ENCODE data around the gene BHMT.

The BHMT gene, protein sequence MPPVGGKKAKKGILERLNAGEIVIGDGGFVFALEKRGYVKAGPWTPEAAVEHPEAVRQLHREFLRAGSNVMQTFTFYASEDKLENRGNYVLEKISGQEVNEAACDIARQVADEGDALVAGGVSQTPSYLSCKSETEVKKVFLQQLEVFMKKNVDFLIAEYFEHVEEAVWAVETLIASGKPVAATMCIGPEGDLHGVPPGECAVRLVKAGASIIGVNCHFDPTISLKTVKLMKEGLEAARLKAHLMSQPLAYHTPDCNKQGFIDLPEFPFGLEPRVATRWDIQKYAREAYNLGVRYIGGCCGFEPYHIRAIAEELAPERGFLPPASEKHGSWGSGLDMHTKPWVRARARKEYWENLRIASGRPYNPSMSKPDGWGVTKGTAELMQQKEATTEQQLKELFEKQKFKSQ

DNA sequence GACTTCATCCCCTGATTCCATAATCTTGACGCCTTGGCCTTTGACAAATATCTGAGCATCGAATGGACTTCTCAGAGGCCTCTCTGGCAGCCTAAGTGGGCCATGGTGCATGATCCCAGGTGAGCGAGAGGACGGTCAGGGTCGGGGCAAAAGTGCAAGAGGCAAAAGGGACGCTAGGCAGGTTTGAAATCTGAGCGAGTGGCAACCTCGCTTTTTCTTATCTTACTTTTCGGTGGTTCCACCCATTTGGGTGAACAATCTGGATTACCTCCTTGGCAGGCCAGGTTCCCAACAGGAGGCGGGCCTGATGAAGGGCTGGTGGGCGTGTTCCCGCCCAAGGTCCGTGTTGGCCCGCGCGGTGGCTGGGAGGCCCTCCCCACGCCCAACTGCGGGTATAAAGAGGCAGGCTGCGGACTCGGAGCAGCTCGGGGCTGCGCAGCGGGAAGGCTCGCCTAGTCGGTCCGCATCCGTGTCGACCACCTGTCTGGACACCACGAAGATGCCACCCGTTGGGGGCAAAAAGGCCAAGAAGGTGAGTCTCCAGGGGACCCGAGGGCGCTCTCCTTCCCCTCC is at the start of gene BHMT:
BHMT (plus strand) TSS at position 423 of the 573 bp plus-strand sequence; CDS start at position 500, 77 bp downstream.
- no peak for DNase-seq (ENCODE audit: low spot score)

DNA sequence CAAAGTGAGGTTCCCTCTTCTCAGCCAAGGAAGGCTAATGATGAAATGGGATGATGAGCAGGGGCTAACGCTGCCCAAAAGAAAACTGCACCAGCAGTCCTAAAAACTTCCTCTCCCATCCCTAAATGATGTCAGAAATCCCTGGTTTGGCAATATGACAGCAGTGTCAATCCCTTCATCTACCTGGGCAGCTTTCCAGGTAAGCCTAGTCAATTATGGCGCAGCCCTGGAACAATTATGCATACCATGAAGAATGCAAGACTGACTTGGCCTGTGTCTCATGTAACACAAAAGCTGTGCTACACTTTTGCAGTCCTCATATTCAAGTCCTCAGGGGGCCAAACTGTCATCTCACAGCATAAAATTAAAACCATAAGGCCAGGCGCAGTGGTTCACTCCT is 49.2 kb upstream of the BHMT start:
- no peak for DNase-seq (ENCODE audit: low spot score)

DNA sequence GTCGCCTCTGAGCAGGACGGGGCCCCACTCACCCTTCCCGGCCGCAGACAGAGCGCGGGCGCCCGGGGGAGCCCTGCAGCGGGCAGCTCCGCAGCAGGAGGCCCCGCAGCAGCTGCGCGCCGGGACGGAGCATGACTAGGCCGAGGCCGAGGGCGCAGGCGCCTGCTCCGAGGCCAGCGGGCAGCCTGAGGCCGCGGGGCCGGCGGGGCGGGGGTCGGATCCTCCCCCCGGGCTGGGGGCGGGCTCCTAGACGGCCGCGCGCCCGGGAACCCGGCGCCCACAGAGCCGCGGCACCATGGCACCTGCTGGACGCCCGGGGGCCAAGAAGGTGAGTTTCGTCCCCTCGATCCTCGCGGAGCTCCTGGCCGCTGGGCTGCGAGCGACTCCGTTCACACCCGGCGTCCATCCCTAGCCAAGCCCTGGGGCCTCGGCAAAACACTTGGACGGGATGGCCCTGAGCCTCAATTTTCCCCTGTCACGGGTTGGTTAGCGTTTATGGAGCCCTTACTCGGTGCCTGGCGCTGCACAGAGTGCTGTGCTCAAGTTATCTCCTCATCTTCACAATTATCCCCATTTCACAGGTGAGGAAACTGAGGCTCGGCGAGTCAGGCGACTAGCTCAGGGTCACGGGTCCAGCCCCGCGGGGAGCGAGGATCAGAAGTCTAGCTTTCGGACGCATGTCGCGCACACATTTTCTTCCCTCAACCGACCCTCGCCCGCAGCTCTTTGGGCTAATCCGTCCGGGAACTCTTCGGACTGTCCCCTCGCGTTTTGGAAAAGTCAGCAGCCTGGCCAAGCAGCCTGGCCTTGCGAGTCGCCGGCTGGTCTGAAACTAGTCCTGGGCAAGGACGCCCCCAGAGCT is 41.9 kb upstream of the BHMT start, which contains the start of the genes BHMT2 and DMGDH:
BHMT2 (plus strand) TSS at position 280 of the 862 bp plus-strand sequence; CDS start at position 296, 16 bp downstream.
DMGDH (minus strand) TSS at position 187 of the 862 bp plus-strand sequence; CDS start at position 133, 54 bp downstream.
- no peak for DNase-seq (ENCODE audit: low spot score)

DNA sequence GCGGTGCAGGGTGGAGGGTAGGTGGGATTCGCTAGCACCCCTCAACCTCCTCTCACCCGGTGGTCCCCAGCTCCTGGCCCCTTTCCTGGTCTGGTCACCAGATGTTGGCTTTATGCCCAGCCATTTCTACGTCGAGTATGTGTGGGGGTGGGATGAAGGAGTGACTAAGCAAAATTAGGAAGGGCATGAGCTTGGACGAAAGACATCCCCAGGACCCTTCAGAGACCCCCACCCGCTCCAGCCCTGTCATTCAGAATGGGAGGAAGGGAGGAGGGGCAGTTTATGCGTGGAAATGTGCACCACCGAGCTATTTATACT is 41.3 kb upstream of the BHMT start:
- DNase-seq (ENCODE audit: low spot score) = no peak

DNA sequence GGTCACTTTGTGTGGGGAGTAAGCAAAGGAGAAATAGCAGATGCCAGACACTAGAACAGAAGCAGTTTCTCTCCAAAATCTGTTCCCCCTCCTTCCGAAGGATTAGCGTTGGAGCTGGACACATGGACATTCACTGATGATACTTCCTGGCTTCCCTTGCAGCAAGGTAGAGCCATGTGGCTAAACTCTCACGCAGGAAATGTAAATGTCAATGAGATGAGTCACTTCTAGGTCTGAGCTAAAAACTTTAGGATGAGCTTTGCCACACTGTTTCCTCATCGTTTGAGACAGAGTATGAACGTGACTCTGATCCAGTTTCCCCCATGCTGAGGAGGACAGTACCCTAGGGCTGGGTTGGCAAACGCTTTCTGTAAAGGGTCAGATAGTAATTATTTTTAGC is 37.0 kb upstream of the BHMT start:
- no peak for DNase-seq (ENCODE audit: low spot score)

DNA sequence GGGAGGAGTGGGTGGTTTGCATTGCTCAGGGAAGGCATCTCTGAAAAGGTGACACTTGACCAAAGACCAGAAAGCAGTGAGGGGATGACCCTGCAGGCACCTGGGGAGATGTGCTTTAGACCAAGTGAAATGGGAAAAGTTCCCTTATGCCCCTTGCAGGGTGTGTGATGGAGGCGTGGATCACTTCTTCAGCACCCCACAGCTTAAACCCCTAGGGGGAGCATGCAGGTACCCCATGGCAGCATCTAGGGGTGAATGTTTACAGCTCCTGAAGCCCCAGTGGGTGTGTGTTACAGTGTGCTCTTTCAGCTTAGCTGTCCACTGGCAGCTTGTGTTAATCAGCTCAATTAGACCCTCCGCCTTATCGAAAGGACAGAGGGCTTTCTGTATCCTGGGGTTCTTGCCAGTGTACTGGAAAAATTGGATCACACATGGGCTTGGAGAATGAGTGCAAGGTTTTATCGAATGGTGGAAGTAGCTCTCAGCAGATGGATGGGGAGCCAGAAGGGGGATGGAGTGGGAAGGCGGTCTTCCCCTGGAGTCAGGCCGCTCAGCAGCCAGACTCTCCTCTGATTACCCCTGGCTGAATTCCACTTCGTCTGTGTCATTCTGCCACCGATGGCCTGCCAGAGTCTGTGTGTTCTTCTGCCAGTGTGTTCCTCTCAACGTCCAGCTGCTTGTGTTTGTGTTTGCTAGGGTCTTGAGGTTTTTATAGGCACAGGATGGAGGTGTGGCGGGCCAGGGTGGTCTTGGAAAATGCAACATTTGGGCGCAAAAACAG is 35.8 kb upstream of the BHMT start:
- no peak for DNase-seq (ENCODE audit: low spot score)

DNA sequence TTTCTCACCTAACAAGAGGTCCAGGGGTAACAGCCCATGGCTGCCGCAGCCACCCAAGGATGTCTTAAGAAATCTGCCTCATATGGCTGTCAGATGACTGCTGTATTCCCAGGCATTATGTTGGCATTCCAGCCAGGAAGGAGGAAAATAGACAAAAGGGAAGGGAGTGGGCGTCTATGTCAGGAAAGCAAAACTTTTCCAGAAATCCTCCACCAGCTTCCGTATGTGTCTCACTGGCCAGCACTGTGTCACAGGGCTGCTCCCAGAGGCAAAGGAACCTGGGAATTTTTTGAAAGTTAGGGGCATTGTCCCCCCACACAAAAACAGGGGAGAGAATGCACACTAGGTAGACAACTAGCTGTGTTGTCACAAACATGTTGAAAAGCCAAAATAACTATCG is 34.8 kb upstream of the BHMT start:
- DNase-seq (ENCODE audit: low spot score) = no peak

DNA sequence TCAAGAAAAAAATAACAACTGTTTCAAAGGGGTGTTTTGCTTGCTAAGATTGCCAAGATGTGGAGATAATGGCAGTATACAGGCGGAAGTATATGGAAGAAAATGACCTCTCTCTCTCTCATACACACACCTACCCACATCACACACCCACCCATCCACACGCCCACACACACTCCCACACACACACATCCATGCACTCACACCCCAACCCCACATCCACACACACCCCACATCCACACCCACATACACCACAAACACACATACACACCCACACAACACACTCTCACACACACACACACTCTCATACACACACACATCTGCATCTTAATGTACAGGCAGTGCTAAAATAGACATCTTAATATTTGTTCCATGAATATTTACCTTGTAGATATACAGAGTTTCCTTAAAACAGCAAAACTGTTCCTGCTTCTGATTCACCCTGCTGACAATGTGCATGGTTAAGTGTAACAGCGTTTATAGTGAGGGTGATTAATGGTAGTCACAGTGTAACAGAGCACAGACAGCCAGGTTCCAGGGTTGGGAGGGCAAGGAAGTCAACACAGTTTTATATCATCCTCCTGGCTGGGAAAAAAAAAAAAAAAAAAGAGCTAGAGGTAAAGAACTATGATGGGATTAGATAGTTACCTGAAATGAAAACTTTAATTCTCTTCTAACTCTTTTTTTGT is 33.8 kb upstream of the BHMT start:
- no peak for DNase-seq (ENCODE audit: low spot score)

DNA sequence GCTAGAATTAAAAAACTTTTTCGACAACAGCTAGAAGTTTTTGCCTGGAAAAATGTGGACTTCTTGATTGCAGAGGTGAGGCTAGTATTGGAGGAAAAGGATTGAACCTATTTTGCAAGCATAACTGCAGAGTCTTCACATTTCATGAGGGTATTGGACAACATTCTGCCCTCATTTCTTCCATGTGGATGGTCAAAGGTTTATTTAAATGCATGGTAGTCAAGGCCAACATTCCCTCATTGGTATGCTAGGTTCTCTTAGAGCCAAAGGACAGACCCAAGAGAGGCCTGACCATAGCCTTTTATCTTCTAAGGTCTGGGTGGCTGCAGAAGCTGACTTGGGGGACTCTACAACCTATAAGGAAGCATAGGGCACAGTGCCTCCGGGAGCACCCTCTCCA is 30.8 kb upstream of the BHMT start:
- no peak for DNase-seq (ENCODE audit: low spot score)

DNA sequence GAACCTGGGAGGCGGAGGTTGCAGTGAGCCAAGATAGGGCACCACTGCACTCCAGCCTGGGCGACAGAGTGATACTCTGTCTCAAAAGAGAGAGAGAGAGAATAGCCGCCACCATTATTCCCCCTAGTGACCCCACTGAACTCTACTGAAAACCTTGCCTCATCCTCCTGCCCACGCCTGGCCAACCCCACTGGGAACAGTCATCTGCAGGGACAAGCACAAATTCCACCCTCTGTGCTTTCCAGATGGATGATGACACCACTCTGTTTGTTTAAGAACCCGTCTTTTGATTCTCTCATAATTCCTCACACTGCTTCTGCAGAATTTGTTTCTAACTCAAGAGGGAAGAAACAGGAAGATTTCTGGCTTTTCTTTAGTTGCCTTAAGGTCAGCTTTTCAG is 29.8 kb upstream of the BHMT start:
- no peak for DNase-seq (ENCODE audit: low spot score)

DNA sequence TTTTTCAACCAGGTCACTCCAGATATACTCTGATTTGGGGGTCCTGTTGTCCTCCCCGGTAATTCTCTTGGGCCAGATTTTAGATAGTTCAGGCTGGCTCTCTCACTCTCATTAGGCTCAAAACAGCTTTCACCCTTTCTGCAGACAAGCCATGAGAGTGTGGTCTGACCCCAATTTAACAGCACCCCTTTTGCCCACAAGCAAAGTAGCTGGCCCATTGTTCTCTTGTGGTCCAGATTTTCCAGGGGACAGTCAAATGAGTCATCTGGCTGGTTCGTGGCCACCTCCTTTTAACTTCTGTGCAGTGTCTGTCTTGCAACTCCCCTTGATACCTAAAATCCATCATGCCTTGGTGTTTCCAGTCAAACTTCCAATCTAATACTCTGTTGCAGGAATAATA is 25.5 kb upstream of the BHMT start:
- DNase-seq (ENCODE audit: low spot score) = no peak

DNA sequence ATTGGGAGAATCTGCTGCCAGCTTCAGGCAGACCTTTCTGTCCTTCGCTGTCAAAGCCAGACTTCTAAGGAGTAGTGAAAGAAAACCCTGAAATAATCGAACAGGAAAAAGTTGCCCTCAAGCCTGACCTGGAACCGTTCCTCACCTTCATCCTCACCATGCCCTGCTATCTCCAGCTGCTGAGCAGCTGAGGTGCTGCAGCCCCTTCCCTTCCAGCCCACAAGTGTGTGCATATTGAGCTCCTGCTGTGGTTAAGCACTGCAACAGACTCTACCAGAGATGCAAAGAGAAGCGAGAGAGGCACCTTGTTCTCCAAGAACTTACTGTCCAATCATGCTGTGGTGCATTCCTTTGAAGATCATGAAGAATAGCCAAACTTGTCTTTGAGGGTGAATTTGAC is 23.1 kb upstream of the BHMT start:
- no peak for DNase-seq (ENCODE audit: low spot score)

DNA sequence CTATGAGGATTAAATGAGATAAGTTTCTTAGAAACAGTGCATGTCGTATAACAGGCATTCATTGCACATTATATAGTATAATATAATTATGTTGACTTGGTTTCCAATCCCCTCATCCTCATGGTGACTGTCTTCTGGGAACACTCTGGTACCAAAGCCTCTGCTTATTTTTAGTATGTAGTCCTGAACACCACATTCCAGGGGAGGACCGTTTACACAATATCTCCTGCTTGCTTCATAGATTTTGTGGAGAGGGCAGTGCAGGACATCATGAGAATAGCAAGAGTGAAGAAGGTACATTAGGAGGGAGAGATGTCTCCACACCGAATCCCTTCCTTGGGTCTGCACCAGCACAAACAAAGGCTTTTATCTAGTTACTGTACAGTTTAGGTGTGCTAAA is 20.5 kb upstream of the BHMT start:
- DNase-seq (ENCODE audit: low spot score) = no peak

DNA sequence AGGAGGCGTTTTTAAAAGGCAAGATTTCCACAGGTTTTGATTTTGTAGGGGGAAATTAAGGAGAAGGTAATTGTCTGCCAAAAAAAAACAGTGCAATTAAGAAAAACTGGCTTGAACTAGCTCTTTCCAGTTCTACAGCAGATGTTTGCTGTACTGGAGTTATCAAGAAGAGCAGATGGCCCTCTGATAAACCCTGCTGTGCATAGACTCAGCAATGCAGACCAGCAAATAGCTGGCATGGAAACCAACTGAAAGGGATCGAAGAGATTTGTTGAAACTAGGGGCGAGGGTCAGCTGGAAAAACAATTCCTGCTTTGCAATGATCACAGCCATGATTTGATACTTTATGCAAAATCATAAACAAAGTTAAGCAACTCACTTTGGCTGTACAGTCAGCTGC is 17.8 kb upstream of the BHMT start:
- DNase-seq (ENCODE audit: low spot score) = peak; percentile 35

DNA sequence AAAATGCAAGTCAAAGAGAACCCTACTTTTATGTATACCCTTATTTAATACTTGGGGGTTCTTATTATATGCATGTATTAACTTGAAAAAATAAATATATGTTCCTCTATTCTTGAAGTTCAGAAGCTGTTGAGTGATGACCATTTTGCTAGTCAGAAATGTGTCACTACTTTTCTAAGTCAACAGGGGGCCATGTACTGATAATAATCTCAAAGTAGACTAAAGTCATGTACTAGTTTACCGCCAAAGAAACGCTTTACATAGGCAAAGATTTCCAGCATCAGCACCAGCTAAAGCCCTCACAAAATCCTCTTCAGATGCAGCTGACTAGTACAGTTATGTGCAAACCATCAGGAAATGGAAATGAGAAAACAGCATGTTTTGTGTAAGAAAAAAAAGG is 5.7 kb upstream of the BHMT start:
- DNase-seq (ENCODE audit: low spot score) = no peak

DNA sequence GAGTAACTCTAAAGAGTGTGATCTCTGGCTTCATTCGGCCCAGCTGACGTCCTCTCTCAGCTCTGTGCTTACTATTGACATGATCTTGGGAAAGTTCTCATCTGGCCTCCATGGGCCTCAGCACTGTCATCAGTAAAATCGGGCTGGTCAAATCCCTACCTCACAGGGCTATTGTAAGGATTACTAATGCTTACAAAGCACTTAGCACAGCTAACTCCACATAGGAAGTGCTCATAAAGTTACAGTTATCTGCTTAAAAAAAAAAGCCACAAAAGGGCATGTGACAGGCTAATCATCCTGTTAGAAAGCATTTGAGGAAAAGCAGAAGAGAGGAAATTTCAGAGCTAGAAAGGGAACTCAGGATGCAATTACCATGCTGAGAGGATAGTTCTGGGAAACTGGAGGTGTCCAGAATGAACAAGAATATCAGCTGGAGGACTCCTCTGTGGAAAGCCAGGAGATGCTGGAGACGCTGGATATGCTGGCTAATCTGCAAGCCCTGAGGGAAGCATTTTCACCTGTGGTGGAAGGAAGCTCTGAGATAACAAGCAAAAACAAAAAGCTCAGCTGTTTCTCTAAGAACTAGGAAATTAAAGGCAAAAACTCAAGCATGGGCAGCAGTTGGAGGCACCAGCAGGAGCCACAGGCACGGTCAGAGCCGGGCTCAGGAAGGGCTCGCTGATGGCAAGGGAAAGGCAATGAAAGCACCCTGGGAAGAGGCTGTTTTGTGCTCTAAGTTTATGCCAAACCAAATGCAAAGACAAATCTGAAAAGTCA is 4.4 kb upstream of the BHMT start:
- DNase-seq (ENCODE audit: low spot score) = no peak

DNA sequence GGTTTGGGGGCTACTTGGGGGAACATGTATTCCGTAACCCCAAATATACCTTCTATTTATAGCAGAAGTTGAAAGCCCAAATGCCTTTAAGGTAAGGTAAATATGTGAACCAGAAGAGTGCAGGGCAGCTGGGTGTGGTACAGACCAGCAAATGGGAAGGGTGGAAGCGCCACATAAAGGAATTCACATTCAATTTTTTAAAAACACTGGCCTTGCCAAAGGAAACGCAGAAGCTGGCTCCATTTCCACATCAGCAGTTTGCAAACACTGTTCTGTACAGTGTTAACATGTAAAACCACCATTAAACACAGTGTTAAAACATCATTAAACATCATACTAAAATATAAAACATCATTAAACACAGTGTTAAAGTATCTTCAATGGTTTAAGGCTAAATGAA is 3.5 kb upstream of the BHMT start:
- DNase-seq (ENCODE audit: low spot score) = no peak

DNA sequence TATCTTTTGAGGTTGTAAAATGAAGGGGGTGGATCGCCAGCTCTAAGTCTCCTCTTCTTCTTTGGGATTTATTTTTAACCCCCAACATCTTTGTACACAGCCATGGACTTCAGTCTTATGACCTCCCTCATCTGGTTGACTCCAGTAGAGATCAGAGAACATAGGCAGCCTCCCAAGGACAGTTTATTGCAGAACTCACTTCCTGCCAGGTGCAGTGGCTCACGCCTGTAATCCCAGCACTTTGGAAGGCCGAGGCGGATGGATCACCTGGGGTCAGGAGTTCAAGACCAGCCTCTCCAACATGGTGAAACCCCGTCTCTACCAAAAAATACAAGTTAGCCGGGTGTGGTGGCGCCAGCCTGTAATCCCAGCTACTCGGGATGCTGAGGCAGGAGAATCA is 2.8 kb upstream of the BHMT start:
- no peak for DNase-seq (ENCODE audit: low spot score)

DNA sequence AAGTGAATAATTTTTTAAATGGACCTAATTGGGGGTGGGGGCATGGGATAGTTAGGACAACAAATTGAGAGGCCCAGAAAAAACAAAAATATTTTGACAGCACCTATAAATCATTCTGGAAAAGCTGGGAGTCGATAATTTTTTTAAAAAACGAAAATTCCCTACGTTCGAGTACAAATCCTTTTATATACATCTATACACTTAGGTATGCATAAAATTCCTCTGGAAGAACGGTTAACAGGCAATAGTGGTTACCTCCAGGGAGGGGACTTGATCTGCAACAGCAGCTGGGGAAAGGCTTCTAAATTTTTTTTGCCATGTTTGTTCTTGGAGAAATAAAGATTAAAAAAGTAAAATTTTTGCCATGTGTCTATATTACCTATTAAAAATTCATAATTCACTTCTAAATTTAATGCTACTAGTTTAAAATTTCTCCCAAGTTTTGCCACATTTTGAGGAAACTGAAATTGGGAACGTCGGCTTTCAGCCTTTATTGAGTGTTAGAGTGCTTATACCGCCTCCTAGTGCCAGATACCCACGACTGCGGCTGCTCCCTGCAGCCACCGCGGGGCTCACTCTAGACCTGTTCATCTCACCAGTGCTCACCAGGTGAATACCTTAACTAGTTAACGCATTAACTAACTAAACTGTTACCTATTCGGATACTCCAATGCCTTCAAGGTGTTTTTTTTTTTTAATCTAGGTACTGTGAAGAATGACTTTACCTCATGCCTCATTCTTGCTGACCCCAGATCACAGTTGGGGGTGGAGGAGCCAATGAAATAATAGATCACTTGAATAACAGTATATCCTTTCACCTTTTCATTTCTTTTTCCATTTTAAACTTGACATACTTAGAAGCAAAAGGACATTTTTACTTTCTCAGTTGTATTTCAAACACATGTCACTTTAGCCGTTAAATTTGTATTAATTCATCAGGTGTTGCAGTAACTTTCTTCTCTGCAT is 1.8 kb upstream of the BHMT start:
- DNase-seq (ENCODE audit: low spot score) = no peak
